Breast epithelium (tissue), 4 donors: Measurements from ENCODE around the gene RPL29. TPM values are rescaled to one million over a fixed set of nuclear protein-coding genes. Genes with fewer than 3 reads are reported as not detected.

ENCODE experiments used
- DNase-seq, 2 donors: peaks; one replicate each; pipeline ENCODE4 v3.0.0-alpha.2; 2019; ENCODE audit warnings: low spot score in 2 of 2
- H3K27ac ChIP-seq, 2 donors: fragments of 200-600 bp; sonication (generic) in 1 of 2; one replicate each; pipeline ENCODE4 v1.5.1; 2016 to 2019; ENCODE audit warnings: mild to moderate bottlenecking in 1 of 2
- H3K27me3 ChIP-seq, 2 donors: fragments of 200-600 bp; sonication (generic) in 1 of 2; one replicate each; pipeline versions ENCODE4 v1.5.1 to v1.6.0; 2017 to 2019; ENCODE audit warnings: control low read depth in 1 of 2, mild to moderate bottlenecking in 1 of 2
- H3K36me3 ChIP-seq: fragments of 200-600 bp; one replicate; pipeline ENCODE4 v1.5.1; 2019
- H3K4me1 ChIP-seq, 2 donors: fragments of 200-600 bp; sonication (generic); one replicate each; pipeline ENCODE4 v1.5.1; 2016 to 2019; ENCODE audit warnings: control low read depth in 1 of 2
- H3K4me3 ChIP-seq, 3 donors: fragments of 200-600 bp; sonication (generic); 1 replicate in 2 of 3; 2 replicates in 1 of 3; pipeline ENCODE4 v1.5.1; 2016 to 2019; ENCODE audit warnings: mild to moderate bottlenecking in 3 of 3, moderate library complexity in 2 of 3
- H3K9me3 ChIP-seq, 2 donors: fragments of 200-600 bp; sonication (generic) in 1 of 2; one replicate each; pipeline ENCODE4 v1.5.1; 2016 to 2019; ENCODE audit warnings: control low read depth in 1 of 2
- CTCF ChIP-seq, 3 donors: fragments of 450-650 bp; IDR thresholded peaks; one replicate each; pipeline ENCODE4 v1.5.1; 2016 to 2017; ENCODE audit warnings: antibody characterized with exemption in 3 of 3, mild to moderate bottlenecking in 3 of 3, moderate library complexity in 3 of 3
- POLR2A ChIP-seq: fragments of 450-650 bp; IDR thresholded peaks from one replicate; pipeline ENCODE4 v1.6.1; 2016; ENCODE audit warnings: antibody characterized with exemption, mild to moderate bottlenecking, moderate library complexity
- POLR2AphosphoS5 ChIP-seq, 3 donors: sonication (generic); formaldehyde crosslinking; IDR thresholded peaks; one replicate each; pipeline ENCODE4 v1.6.1; 2017; ENCODE audit warnings: antibody characterized with exemption in 3 of 3
- intact Hi-C: fragments of 100-400 bp; cut with DNase I; formaldehyde crosslinking; loops from one replicate; pipeline ENCODE4 v1.15.1; 2023; ENCODE audit warnings: low total_unique reads
- total RNA-seq, 3 donors: library from RNA; depleted of rRNA; stranded (reverse); fragments of >200 nt; gene quantifications; one replicate each; pipeline ENCODE4 v1.1.0, GENCODE V29; 2016

RPL29 gene
- total RNA-seq, 3 donors from 2014 or later, result 1,890 to 2,530 (median 2,229) TPM

GRCh38 chr3:51949121-51949520 is 46.6 kb downstream of the RPL29 start:
- no peaks in the 10 kb centered on the region for H3K27me3 ChIP-seq
- no peak overlapping the region for H3K27ac ChIP-seq
- TF ChIP-seq POLR2AphosphoS5 (IDR thresholded peaks at IDR 0.05) (no peak), CTCF (IDR thresholded peaks at IDR 0.05) (no peak), POLR2A (no peak)
- no peaks in the 10 kb centered on the region for H3K4me1 ChIP-seq
- H3K4me3 ChIP-seq, result no peak overlapping the region
- H3K36me3 ChIP-seq, result no peaks in the 10 kb centered on the region
- H3K9me3 ChIP-seq, result no peaks in the 10 kb centered on the region
- intact Hi-C loops, result no loop called here
- DNase-seq, result no peak

GRCh38 chr3:51948016-51948580 is 47.6 kb downstream of the RPL29 start:
- intact Hi-C loops, result no loop called here
- TF ChIP-seq POLR2AphosphoS5 (IDR thresholded peaks at IDR 0.05), result no peak
- no peak for TF ChIP-seq CTCF (IDR thresholded peaks at IDR 0.05)
- no peak for TF ChIP-seq POLR2A
- H3K27ac ChIP-seq, result no peak overlapping the region
- peaks cover 2 to 3% of the 10 kb centered on the region in 2 donors for H3K4me1 ChIP-seq
- no peak for DNase-seq
- no peaks in the 10 kb centered on the region for H3K36me3 ChIP-seq
- no peak overlapping the region for H3K4me3 ChIP-seq
- no peaks in the 10 kb centered on the region for H3K27me3 ChIP-seq
- H3K9me3 ChIP-seq, result no peaks in the 10 kb centered on the region

- TF ChIP-seq POLR2AphosphoS5 (IDR thresholded peaks at IDR 0.05) (no peak), CTCF (IDR thresholded peaks at IDR 0.05) (no peak), POLR2A (no peak)
- DNase-seq, result no peak
- H3K27ac ChIP-seq, result no peak overlapping the region
- no peaks in the 10 kb centered on the region for H3K9me3 ChIP-seq
- intact Hi-C loops, result no loop called here
- H3K4me1 ChIP-seq, result peaks cover 7 to 10% of the 10 kb centered on the region in 2 donors
- H3K36me3 ChIP-seq, result no peaks in the 10 kb centered on the region
- no peaks in the 10 kb centered on the region for H3K27me3 ChIP-seq
- no peak overlapping the region for H3K4me3 ChIP-seq
Observed at GRCh38 chr3:51947215-51947900, 48.3 kb downstream of the RPL29 start.

GRCh38 chr3:51946796-51947195 is 48.9 kb downstream of the RPL29 start:
- no peak overlapping the region for H3K4me3 ChIP-seq
- H3K9me3 ChIP-seq, result no peaks in the 10 kb centered on the region
- no peaks in the 10 kb centered on the region for H3K36me3 ChIP-seq
- intact Hi-C loops, result no loop called here
- no peaks in the 10 kb centered on the region for H3K27me3 ChIP-seq
- TF ChIP-seq POLR2AphosphoS5 (IDR thresholded peaks at IDR 0.05) (no peak), POLR2A (no peak), CTCF (IDR thresholded peaks at IDR 0.05) (no peak)
- H3K4me1 ChIP-seq, result peaks cover 7 to 10% of the 10 kb centered on the region in 2 donors
- H3K27ac ChIP-seq, result no peak overlapping the region
- no peak for DNase-seq

- H3K27me3 ChIP-seq, result no peaks in the 10 kb centered on the region
- H3K36me3 ChIP-seq, result no peaks in the 10 kb centered on the region
- no peak overlapping the region for H3K27ac ChIP-seq
- no peak overlapping the region for H3K4me3 ChIP-seq
- intact Hi-C loops, result no loop called here
- TF ChIP-seq CTCF (IDR thresholded peaks at IDR 0.05) (no peak), POLR2AphosphoS5 (IDR thresholded peaks at IDR 0.05) (no peak), POLR2A (no peak)
- no peaks in the 10 kb centered on the region for H3K9me3 ChIP-seq
- peaks cover 7 to 13% of the 10 kb centered on the region in 2 donors for H3K4me1 ChIP-seq
- DNase-seq, result no peak
Observed at GRCh38 chr3:51945926-51946705, 49.6 kb downstream of the RPL29 start.
